ENCODE data around the gene CPNE2.
"Not testable (repeated sequence)": the region's sequence is repeated elsewhere in the genome, so short reads cannot be mapped to it uniquely, and the experiment has no call there.

CPNE2 gene

DNA sequence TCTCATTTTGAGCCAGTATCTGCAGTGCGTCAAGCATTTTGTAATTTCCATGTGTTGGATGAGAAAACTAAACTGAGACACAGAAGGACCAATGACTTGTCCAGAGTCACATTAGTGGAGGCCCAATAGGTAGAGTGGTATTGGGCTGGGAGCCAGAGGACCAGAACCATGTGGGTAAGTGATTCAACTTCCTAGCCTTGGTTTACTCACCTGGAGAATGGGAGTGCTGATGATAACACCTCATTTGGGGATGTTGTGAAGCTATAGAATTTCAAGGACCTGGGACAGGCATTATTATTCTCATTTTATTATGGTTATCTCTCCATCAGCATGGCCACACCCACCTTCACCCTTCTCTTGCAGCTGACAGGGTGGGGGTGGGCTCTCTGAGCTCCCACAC, 8.1 kb downstream of the CPNE2 start:
- no peak for ATAC-seq

DNA sequence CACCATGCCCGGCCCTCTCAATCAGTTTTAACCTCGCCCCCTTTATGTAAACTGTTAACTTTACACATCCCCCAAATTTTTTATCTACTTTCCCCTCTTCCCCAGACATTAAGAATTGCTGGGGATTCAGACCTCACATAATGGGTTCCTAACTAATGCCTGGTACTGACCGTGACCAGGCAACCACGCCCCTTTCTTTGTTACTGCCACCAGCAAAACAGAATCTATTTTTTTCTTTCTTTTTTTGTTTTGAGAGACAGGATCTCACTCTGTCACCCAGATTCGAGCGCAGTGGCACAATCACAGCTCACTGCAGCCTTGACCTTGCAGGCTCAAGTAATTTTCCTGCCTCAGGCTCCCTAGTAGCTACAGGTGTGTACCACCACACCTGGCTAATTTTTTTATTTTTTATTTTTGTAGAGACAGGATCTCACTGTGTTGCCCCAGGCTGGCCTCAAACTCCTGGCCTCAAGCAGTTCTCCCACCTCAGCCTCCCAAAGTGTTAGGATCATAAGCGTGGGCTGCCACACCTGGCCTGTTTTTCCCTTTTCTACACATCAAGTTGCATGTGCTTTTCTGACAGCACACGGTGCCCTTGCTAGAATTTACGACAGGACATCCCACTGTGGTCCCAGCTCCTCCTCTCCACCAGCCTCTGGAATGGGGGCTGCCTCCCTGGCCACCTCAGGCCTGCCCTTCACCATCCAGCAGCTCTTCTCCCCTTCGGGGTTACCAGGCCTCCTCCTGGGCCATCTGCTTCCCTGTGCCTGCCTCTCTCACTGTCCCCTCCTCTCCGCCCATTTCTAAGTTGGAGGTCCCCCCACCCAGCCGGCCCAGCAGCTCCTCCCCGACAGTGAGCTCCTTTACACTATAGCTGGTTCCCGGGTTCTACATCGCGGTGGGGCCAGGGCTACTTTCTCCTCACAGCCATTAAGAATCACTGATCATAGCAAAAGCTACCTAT, 10.8 kb downstream of the CPNE2 start:
- ATAC-seq: no peak

DNA sequence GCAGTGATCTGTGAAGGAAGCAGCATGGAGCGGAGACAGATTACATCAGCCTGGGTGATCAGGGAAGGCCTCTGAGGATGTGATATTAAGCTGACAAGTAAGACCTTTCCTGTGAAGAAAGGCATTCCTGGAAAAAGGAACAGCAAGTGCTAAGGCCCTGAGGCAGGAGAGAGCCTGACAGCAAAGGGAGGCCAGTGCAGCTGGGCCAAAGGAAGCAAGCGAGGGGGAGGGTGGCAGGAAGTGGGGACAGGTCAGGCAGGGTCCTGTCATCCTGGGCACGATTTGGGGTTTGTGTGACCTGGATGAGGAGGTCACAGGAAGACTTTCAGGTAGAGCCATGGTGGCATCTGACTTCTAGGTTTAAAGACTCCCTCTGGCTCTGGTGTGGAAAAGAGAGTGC, 12.3 kb downstream of the CPNE2 start:
- peak in 1 of 2 donors; percentile 33 for ATAC-seq

DNA sequence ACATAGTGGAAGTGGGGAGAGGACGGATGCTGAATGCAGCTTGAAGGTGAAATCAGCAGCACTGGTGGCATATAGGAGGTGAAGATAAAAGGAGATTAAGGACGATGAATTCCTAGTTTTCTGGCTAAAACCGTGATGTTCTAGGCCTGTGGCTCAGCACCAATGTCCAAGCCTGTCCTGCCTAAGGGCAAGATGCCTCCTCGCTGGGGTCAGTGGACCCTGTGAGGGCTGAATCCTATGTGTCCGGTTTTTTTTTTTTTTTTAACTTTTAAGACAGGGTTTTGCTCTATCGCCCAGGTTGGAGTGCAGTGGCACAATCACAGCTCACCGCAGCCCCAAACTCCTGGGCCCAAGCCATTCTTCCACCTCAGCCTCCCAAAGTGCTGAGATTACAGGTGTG, 12.8 kb downstream of the CPNE2 start:
- ATAC-seq: no peak

DNA sequence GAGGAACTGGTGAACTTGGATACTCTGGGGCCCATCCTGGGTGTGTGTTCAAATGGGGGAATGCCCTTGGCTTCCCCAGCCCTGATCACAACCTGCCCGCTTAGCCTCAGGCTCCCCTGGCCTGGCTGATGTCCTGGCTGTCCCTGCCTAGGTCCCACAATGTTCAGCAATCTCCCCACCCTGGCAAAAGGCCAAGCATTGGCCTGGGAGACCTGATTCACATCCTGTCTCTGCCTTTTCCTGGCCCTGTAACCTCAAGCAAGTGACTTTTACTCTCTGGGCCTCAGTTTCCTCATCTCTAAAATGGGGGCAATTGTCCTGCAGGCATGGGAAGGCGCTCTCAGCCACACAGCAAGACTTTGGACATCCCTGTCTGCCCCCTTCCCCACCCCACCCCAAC, 14.4 kb downstream of the CPNE2 start:
- ATAC-seq: no peak

DNA sequence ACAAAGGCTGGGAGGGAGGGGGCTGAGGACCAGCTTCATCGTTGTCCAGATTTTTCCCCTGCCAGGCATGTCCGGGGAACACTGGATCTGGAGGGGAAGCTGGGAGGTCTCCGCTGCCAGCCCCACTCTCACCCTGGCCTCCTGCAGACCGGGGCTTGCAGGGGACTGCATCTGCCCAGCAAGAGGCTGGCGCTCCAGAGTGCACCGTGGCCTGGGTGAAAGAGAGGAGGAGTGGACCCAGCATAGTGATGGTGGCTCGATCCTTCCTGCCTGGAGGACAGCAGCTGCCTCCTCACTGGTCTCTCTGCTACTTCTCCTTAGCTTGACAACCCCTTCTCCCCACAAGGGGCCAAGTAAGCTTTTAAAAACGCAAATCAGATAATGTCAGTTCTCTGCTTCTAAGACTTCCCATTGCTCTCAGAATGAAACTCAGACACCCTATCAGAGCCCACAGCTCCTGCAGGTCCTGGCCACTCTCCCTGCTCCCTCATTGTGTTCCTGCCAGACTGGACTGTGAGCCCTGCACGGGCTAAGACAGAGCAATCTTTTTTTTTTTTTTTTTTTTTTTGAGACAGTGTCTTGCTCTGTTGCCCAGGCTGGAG, 15.0 kb downstream of the CPNE2 start:
- no peak for ATAC-seq

DNA sequence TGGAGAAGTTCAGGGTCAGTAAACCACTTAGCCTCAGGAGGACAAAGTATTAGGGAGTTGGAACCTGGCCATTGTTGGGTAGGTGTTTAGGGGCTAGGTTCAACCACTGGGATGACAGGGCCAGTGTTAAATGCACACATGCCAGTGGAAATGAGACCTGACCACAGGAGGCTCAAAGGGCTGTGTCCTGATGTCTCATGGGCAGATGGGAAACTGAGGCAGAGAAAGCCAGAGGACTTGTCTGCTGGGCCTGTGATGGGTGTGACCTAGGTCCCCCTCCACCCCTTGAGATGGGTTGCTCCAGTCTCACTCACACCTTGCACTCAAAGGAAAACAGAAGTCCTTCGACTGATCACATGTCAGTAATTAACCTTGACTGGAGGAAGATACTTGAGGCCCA, 16.0 kb downstream of the CPNE2 start:
- no peak for ATAC-seq

DNA sequence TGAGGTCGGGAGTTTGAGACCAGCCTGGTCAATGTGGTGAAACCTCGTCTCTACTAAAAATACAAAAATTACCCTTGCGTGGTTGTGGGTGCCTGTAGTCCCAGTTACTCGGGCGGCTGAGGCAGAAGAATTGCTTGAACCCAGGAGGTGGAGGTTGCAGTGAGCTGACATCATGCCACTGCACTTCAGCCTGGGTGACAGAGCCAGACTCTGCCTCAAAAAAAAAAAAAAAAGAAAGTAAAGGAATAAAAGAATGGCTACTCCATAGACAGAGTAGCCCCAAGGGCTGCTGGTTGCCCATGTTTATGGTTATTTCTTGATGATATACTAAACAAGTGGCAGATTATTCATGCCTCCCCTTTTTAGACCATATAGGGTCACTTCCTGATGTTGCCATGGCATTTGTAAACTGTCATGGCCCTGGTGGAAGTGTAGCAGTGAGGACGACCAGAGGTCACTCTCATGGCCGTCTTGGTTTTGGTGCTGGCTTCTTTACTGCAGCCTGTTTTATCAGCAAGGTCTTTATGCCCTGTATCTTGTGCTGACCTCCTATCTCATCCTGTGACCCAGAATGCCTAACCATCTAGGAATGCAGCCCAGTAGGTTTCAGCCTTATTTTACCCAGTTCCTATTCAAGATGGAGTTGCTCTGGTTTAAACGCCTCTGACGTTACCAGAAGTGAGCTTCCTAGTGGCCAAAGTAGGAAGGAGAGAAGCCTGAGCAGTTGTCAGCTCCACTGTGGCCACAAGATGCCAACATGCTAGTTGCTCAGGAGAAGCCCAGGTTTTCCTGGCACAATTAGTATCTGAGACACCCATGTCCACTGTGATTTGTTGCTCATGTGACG, 17.1 kb downstream of the CPNE2 start:
- ATAC-seq: not testable (repeated sequence)

DNA sequence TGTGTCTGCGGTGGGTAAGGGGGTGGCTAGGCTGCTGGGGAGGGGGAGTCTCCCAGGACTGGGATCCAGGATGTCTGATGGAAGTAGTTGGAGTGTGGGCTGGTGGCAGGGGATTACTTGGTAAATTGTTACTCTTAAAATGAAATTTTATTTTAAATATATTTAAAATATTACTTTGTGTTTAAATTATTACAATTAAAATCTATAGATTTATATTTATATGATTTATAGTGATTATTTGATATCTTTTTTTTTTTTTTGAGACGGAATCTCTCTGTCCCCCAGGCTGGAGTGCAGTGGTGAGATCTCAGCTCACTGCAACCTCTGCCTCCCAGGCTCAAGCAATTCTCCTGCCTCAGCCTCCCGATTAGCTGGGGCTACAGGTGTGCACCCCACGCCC, 18.6 kb downstream of the CPNE2 start:
- no peak for ATAC-seq

DNA sequence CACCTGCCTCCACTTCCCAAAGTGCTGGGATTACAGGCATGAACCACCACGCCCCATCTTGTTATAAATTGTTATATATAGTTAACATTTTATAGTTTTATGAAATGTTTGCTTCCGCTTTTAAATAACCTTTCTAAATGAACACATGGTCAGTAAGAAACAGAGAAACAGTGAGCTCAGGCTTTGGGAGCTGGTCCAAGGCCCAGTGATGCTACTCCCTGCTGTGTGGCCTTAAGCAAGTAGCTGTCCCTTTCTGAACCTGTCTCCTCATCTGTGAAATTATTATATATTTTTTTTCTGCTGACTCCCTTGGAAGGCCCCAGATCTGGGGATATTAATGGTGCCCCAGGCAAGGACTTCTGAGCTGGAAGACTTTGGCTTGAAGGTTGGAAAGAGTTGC, 19.0 kb downstream of the CPNE2 start:
- ATAC-seq: no peak

DNA sequence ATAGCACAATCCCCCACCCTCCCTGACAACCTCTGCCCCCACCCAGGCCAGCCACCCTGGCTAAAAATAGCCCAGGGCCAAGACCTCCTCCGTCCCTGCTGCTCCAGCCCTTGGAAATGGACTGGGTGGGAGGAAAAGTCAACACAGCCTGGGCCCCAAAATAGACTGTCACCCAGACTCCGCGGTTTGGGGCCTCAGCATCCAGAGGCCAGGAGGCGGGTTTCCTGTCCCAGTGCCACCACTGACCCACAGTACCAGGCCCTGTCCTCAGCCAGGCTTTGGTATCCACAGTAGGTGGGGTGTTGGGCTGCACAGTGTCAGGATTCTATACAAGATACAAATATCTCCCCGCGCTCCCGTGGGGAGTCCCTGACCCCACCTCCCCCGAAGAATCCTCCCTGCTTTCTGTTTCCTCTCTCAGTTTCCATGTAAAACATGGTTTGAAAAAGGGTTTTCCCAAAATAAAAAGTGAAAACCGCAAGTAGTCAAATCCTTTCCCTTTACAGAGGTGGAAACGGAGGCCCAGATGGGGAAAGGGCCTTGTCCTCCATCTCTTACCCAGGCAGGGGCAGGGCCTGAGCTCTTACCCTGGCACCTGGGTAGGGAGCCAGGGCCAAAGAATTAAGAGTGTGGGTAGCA, 20.1 kb downstream of the CPNE2 start:
- ATAC-seq: no peak

DNA sequence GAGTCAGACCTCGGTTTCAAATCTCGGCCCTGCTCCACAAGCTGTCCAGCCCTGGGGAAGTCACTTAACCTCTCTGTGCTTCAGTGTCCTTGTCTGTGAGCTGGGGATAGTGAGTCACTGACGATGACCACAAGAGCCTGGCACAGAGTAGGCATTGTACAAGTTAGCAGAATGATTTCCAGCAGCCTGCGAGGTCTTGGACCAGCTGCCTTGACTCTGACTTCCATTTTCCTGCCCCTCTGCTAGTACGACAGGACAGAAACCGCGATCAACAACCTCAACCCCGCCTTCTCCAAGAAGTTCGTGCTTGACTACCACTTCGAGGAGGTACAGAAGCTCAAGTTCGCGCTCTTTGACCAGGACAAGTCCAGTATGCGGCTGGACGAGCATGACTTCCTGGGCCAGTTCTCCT, 20.7 kb downstream of the CPNE2 start:
- no peak for ATAC-seq

DNA sequence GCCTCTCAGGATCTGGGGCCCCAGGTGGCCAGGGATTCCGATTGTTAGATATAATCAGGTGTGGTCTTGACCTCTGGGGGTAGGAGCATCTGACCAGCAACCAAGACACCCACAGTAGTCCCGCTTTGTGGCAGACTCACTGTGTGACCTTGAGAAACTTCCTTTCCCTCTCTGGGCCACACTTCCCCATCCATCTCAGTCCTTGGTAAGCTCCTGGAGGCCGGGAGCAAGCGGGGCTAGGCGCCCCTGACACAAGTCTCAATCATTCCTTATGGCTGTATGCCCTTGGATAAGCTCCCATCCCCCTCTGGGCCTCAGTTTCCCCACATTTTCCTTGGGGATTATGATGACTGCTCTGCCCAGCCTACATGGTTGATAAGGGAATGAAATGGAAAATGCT, 21.3 kb downstream of the CPNE2 start:
- ATAC-seq: no peak

DNA sequence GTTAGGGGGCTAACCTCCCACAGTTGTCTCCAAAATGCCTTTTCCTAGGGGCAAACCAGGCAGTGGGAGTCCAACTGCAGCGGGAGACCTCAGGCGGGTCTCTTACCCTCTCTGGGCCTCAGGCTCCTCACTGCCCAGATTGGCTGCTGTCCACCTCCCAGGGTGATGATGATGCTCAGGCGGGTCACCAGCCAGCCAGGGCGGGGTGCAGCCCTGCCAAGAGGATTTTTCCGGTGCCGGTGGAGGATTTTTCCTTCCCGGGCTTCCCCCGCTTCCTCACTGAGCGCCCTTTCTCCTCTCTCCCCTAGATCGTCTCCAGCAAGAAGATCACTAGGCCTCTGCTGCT, 22.8 kb downstream of the CPNE2 start:
- no peak for ATAC-seq

DNA sequence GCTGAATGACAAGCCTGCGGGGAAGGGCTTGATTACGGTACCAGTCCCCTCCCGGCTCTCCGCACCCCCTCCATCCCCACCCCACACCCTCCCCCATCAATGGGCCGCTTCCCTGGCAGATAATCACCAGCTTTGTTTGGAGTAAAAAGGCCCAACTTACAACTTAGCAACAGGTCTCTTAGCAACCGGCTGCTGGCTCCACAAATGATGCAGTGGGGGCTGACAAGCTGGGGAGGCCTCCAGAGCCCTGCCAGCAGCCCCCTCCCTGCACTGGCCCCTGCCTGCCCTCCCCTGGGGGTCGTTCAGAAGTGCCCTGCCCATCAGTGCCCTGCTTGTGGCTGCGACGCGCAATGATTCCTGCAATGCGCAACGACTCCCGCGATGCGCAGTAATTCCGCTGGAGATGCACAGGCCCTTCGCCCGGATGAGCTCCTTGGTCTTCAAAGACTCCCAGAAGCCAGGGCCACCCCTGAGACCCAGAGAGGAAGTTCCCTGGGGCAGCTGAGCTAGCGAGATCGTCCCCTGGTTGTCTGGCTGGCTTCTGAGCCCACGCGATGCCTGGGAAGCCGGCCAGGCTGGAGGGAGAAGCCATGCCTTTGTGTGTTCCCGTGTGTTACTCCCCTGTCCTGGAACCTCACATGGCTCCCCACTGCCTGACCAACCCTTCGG, 23.3 kb downstream of the CPNE2 start:
- no peak for ATAC-seq

DNA sequence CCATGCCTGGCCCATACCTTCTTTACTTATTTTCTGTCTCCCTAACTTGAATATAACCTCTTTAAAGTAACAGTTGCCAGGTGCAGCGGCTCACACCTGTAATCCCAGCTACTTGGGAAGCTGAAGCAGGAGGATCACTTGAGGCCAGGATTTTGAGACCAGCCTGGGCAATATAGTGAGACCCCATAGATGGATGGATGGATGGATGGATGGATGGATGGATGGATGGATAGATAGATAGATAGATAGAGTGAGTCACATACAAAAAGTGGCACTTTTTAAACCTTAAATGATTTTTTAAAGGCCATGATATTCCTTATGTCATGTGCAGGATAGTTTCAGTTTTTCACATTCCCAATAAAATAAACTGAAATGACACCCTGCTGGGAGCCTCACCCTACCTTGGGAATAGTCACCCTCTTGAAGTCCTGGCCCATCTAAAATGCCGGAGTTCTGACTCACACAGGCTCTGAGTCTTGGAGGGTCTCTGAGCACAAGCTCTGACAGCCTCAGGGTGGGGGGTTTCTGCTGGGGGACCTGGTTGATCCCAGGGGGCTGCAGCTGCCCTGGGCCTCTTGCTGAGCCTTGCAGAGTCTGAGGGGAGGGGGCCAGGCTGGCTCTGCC, 26.2 kb downstream of the CPNE2 start:
- ATAC-seq: no peak

DNA sequence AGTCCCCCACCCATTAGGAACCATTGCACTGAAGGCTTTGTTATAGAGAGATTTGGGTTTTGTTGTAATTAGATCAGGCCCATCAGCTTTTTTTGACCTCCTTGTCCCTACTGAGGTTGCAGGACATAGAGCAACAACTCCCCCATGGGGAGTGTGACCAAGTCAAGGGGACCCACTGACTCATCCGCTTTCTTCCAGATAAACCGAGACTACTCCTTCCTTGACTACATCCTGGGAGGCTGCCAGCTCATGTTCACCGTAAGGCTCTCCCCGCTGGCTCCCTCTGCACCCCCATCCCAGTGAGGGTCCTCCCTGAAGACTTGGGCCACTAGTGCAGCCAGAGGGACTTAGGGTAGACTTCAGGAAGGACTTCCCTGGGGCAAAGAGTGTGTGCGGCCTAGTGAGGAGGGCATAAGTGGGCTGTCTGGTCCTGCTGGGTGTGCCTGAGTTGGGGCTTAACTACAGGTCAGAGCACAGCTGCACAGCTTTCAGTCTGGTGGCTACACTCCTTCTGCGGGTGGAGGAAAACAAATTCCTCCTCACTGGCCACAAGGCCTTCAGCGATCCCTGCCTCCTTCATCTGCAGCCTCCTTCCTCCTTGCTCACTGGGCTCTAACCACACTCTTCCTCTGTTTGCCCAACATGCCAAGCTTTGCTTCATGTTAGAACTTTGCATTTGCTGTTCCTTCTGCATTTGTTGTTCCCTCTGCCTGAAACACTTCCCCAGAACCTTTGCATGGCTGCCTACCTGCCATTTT, 31.0 kb downstream of the CPNE2 start:
- no peak for ATAC-seq

DNA sequence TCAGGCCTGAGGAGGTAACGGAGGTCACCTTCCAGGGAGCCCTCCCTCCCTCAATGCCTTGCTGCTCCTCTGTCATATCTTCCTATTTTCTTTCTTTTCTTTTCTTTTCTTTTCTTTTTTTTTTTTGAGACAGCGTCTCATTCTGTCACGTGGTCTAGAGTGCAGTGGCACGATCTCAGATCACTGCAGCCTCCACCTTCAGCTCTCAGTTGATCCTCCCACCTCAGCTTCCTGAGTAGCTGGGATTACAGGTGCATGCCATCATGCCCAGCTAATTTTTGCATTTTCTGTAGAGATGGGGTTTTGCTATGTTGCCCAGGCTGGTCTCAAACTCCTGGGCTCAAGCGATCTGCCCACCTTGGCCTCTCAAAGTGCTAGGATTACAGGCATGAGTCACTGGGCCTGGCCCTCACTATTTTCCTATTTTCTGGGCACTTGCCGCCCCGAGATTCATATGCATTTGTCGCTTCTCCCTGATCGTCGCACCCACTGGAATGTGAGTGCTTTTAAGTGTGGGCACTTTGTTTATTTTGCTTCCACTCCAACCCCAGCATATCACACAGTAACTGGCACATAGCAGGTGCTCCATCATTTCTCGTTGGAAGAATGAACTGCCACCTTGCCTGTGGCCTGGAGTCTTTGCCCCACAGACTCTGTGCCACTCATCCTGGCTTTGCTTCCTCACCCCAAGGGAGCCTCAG, 31.7 kb downstream of the CPNE2 start:
- no peak for ATAC-seq

DNA sequence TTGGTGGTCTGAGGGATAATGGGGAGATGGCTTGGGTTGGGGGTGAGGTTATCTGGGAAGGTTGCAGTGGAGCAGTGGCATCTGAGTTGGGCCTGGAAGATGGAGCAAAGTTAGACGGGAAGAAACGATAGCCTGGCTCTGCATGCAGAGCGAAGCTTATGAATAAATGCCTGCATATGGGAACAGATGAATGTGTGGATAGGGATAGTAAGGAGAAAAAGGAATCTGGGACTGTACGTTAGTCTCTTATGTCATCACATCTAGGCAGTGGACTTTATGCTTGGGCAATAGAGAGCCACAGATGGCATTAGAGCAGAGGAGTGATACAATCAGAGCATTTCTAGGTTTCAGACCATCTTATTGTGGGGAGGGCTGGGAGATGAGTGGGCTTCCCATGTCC, 33.0 kb downstream of the CPNE2 start:
- ATAC-seq: no peak

DNA sequence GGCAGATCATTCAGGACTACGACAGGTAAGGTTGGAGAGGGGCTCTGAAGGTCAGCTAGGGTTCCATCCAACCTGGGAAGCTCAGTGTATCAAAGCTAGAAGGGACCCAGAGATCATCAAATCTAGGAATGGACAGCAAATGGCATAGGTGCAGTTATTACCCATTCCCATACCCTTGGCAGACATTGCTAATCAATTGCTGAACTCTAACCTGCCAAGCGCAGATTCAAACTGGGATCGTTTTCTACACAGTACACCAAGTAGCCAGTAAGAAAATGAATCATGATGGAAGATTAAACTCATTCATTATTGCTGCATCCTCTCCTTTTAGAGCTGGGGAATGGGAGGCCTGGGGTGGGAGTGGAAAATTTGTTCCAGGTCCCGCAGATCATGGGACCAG, 33.6 kb downstream of the CPNE2 start:
- ATAC-seq: no peak

DNA sequence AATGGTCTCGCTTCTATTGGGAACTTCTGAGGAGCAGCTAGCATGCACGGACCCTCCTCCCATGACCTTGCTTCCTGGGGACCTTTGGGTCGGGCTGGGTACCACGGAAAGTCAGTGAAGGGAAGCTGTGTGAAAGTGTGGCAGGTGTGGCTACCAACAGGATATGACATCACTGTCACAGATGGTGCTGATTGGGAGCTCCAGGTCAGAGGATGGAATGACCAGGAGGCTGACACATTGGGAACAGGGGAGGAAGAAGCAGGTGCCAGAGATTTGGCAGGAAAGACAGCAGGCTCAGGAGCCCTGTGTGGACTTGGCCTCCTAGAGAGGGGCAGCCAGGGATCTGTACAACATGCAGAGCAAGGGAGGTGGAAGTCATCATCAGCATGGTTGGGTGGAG, 34.0 kb downstream of the CPNE2 start:
- ATAC-seq: no peak

Data from activated CD4-positive, CD25-positive, alpha-beta regulatory T cell treated with anti-CD3 and anti-CD28 coated beads, Interleukin-2, amount 50 U/mL, for 24 hours (primary cell).